Activated T-cell treated with anti-CD3 and anti-CD28 coated beads for 4 hours (primary cell): ENCODE measurements around the gene DSCAM.

ENCODE experiments used
- DNase-seq: peaks from one replicate; pipeline ENCODE4 v3.0.0-alpha.2; 2020

The DSCAM gene

DNA sequence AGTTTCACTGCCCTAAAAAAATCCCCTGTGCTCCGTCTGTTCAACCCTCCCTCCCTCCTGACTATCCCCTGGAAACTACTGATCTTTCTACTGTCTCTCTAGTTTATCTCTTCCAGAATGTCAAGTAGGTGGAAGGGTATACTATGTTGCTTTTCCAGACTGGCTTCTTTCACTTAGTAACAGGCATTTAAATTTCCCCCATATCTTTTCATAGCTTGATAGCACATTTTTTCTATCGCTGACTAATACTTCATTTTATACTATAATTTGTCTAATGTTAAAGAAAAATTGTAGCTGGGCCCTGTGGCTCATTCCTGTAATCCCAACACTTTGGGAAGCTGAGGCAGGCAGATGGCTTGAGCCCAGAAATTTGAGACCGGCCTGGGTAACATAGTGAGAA, 142.8 kb downstream of the DSCAM start:
- DNase-seq, result no peak

DNA sequence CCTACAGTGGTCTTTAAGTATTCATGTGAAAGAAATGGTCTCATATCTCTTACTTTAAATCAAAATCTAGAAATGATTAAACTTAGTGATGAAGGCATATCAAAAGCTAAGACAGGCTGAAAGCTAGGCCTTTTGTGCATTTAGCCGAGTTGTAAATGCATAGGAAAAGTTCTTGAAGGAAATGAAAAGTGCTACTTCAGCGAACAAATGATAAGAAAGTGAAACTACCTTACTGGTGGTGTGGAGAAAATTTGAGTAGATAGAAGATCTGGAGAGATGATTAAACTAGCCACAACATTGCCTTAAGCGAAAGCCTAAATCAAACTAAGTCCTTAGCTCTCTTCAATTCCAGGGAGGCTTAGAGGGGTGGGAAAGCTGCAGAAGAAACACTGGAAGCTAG, 147.6 kb downstream of the DSCAM start:
- DNase-seq, result no peak

DNA sequence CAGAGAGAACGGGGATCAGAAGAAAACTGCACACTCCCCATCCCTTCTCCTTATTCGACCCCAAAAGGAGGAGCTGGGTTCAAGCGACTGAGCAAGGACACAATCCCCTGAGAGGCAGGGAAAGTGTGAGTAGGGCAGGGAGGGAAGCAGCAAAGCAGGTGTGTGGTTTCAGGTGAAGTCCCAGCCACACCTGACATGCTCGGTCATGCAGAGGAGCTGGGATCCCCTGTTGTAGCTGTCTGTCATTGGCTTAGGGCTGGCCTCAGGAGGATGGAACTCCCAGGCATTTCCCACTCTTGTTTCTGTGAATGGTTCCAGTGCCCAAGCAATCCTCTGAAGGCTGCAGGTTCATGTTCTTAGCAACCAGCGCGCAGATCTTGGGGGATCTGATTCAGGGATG, 150.7 kb downstream of the DSCAM start:
- no peak for DNase-seq

DNA sequence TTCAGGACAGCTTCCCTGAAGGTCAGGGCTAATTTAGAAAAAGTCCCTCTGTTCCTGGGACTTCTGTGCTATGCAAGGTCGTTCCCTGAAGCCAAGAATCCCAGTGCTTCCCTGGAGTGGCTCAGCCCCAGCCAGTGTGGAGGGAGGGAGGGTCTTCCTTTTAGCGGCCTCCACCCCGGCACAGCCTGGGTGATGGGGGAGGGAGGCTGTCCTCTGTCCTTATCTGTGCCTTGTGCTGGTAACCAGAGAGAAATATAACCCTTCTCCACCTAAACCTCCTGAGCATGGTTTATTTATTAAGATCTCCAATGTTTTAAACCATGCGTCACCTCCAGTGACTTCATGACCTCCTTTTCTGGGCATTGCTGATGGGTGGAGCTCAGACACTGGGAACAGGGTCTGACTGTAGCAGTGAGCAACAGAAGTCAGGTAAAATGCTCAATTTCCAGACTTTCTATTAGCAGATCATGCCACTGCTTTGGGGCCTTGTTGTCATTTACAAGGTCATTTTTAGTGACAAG, 157.1 kb downstream of the DSCAM start:
- no peak for DNase-seq

DNA sequence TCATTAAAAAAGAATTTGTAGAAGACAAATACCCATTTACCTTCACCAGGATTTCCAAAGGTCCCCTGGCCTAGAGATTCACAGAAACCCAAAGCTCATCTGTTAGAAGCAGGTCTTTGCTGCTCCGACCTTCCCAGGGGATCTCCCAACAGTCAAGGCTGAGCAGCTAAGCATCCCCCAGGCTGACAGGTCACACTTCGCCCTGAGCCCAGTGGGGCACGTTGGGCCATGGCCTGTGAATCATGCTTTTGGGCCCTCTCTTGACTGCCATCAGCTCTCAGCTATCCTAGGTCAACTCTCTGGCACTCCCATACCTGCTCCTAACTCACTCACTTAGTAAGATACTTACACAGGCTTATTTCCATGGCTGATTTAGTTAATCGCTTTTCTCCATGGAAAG, 157.7 kb downstream of the DSCAM start:
- no peak for DNase-seq

DNA sequence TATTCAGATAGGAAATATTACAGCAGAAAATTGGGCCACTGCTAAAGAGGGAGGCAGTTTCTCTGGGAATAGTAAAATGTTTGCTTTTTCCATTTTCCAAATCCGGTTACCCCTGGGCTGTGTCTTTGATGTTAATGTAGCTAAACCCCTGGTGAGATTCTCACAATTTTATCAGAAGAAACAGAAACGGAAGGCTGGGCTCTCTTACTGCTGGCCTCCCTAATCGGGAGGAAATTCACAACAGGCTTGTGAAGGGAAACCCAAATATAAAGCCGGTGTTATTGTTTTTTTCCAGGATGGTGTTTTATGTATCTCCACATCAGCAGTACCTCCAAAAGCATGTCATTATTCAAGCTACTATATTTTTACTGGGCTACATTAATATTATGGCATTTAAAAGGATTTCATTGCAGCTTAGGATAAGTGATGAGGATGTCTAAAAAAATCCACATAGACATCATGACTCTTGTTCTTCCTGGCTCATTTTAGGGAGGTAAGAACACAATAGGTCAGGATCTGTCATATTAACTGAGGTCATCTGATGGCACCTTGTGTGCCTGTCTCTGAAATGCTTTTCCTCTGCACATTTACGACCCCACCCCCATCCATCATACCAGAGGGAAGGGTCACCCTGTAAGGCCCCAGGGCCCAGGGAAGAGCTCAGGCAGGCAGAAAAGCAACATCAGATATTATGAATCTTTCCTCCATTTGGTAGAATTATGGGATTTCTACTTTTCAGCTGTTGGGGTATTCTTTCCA, 158.7 kb downstream of the DSCAM start:
- no peak for DNase-seq

DNA sequence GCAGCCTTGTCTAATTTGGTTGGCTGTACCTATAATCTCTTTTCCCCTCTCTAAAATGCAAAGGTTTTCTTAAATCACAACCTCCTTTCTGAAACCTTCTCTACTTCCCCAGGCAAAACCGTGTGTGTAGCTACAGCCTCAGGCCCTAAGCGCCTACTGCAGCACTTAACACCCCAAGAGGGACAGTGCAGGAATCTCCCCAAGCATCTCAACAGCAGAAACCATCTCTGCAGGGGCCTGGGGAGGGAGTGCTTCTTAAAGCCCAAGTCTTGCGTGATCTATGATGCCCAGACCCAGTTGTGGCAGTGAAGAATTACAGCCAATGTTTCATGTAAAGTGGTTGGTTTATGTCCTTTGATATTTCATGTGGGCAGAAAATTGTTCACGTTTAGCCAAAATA, 159.3 kb downstream of the DSCAM start:
- DNase-seq, result no peak

DNA sequence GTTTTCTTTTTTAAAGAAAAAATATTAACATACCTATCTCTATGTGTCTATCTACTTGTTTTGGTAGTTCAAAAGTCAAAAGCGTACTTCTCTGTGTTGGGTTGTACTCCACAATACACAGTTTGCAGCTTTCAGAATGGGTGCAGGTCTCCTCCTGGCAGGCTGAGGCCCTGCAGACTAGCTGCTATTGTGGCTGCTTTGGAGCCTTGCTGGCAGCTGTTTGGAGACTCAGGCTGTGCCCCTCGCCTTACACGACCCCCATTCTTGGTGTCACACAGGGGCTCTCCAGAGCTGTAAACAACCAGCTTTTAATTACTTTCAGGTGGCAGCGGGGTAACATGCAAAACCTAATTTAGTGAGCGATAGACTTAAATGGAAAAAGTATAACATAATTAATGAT, 160.4 kb downstream of the DSCAM start:
- DNase-seq, result no peak

DNA sequence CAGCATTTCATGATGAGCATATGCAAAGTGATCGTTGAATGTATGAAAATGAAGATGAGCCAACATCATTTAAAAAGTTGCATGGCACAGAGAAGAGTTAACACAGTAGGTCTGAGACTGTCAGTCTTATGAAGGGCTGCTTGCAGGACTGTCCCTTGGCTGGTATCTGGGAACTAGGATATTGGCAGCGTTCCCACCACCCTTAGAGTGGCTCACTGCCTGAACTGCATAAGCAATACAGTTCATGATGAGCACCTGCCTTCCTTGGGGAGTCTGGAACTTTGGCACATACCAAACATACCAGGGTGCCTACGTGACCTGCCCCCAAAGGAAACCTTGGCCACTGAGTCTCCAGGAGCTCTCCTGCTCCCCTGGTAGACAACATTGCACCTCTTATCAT, 161.8 kb downstream of the DSCAM start:
- DNase-seq, result no peak

DNA sequence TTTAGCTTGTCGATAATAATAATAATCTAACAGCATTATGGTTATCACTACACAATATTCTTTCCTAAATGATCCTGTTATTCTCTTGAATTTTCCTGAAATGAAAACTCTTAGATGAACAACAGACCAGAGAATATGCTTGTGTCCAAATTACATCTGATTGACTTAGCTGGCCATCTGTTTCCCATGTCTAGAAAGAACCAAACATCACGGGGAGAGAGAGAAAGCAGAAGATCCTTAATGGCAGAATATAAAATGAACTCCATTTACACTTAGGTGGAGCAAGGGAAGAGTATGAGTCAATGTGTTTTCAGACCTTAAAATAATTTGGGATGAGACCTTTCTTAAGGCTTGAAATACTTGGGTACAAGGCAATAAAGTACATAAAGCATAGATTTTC, 162.2 kb downstream of the DSCAM start:
- no peak for DNase-seq

DNA sequence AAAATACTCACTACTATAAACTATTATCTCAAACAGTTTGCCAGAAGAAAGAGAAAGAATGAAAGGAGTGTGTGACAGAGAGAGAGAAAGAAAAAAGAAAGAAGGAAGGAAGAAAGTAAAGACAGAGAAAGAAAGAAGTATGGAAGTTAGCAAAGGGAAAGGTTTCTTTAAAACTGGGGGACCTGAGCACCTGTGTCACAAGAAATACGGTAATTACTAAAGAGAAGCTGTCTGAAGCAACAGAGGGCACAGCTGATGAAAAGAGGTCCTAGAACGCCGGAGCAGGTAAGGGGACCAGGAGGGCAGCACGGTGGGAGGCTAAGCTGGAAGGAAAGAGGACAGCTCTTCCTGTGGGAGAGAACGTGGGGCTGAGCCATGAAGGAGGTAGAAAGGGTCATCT, 163.6 kb downstream of the DSCAM start:
- no peak for DNase-seq

DNA sequence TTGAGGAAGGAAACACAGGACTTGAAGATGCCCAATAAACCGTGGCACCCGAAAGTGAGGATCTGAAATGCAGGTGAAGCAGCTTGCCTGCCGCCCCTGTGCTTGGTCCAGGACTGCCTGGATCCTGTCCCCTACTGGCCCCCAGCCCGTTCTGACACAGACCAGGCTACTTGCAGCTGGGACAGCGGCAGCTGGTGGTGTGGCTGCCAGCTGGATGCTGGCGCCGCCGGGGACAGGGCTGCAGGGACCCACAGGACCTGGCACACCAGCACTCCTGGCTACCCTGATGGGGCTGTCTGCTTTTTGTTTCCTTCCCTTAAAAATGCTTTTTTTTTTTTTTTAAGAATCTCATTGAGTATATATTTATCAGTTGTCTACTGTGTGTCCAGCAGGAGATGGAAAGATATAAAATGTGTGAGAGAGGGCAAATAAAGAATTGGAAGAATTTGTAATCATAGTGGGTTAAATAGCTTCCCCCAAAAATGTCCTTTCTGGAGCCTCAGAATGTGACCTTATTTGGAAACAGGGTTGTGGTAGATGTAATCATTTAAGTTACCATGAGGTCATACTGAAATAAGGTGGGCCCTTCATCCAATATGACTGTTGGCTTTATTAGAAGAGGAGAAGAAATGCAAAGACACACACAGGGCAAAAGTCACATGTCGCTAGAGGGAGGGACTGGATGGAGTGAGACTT, 165.6 kb downstream of the DSCAM start:
- no peak for DNase-seq

DNA sequence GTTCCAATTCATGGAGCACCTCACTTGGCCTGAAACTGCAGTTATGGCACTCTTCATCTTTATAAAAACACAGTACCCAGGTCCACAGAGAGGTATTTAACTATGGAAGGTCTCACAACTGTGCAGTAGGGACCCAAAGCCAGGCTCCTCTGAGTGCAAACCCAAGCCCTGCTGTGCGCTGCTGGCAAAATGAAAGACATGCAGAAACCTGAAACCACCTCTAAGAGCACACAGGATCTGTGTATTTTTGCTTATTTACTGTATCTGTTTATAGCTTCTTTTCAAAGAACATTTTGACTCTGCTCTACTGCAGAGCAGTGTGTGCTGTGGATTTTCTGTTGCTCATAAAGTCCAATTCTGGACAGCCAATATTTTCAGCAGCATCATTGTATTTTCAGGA, 166.6 kb downstream of the DSCAM start:
- no peak for DNase-seq

DNA sequence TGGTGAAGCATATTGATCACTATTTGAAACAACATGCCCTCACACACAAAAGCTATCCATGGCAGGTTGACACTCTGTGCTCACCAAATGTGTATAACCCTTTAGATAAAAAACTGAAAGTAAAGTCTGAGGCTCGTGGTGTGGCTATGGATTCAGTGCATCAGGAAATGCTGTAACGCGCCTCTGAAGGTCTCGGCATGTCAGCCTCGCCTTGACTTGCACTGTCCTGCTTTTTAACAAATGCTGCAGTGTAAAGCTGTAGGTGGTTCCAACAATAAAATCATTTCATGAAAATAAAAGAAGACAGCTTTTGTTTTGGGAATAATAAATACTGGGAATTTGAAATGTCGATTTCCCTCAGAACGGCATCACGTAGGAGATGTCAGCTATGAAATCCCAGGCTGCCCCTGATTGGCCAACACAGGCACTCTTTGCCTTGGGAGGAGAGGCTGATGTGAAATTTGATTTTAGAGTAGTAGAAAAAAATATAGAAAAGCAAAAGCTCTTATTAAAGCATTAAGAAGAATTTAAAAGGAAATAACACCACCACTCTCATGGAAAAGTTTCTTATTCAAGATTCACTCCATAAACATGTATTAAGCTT, 168.2 kb downstream of the DSCAM start:
- DNase-seq, result no peak

DNA sequence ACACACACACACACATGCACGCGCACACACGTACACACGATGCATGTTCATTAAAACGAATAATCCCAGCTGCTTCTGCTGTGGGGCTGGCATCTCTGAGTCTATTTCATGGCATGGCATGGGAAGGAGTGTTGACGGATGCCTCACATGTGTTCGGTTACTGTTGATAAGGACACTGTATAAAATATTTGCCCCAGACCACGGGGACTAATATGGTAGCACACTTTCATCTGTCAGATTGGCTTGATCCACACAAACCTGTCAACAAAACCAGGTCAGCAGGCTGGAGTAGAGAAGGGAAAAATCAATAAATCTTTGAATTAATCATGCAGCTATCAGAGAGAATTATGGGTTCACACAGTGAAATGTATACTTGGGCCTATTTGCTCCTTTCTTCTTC, 171.9 kb downstream of the DSCAM start:
- no peak for DNase-seq

DNA sequence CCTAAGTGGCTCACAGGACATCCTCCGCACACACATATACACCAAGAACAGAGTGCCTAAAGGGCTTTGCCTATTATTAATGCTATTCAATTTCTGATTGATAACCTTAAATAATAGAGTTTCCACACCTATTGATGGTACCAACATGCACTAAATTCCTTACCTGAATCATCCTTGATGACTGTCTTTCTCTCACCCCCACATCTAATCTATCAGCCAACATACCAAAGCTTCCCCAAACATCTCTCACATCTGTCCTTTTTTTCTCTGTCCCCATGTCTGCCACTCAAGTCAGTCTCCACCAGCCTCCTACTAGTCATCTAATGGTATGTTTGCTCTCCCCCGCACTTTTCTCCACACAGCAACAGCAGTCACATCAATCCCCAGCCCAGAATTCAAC, 174.4 kb downstream of the DSCAM start:
- DNase-seq, result no peak

DNA sequence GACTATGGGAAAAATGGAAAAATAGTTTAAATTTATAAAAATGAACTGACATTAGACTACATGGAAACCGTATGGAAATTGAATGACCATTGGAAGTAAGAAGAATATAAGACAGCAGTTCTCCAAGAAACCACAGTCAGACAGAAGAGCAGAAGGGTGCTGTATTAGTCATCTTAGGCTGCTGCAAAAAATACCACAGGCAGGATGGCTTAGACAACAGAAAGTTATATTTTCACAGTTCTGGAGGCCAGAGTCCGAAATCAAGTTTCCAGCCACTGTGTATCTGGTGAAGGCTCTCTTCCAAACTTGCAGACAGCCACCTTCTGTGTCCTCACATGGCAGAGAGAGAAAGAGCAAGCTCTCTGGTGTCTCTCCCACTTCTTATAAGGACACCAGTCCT, 175.2 kb downstream of the DSCAM start:
- DNase-seq, result no peak

DNA sequence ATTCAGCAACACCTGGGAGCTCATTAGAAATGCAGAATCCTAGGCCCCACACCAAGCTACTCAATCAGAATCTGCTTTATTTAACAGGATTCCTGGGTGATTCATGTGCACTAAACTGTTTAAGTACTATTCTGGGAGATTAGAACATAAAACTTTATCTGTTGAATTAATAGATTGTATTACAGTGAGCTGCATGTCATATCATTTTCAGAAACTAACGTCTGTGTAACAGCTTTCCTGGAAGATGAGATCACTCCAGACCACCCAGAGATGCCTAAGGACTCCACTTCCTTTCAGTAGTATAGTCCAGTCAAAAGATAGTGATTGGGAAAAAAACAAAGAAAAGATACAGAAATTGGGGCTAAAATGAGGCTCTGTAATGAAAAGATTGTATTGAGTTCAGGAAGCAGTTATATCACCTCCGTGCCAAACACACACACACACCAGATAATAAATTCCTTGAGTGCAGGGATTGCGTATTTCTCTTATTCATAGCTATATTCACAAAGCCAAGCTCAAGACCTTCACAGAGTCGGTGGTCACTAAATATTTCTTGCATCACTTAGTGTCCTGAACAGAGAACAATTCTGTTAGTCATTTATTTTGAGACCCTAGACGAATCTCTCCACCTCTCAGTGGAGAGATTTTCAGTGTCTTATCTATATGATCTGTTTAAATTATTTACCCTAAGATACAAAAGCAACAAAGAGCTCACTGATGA, 178.2 kb downstream of the DSCAM start:
- DNase-seq, result no peak

DNA sequence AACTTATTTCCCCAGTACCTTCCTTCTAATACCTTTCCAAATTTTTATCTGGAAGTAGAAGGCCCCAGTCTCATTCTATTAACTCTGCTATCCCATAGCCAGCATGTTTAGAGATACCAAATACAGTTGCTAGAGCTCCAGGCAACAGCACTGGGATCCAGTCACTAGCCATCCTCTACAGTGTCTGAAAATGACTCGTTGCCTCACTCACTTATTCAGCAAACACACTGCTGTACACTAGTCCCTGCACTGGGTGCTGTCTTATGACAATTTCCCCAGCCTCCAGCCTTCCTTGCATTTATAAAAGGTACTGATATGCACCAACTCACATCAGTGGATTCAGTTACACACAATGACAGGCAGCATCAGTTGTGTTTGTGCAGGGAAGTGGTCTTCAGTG, 179.0 kb downstream of the DSCAM start:
- DNase-seq, result no peak

DNA sequence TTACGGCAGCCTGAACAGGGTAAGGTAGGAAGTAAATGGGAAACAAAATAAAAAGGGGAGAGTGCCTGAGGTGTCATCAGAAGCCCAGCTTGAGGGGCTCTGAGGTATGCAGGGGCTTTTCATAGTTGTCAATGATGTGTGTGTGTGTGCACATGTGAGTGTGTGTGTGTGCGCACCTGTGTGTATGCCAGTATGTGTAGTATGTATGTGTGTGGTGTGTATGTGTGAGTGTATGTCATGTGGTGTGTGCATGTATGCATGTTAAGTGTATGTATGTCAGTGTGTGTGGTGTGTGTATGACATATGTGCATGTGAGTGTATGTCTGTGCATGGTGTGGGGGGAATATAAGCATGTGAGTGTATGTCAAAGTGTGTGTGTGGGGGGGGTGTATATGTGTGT, 184.1 kb downstream of the DSCAM start:
- DNase-seq, result no peak

DNA sequence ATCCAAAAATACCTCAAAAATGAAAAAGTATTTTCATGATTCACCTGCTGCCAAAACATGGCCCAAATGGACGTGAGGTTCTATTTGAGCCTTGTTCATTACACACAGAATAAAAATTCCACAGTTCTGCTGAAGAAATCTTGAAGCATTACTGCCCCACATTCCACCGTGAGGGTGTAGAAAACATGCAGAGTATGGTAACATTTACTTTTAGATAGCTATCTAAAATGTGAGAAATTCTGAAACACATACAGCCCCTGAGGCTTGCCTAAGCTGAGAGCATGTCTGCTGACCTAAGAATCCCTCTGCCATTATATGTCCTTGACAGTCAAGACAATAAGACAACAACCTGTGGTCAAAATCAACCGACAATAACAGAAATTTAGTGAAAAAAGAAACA, 186.5 kb downstream of the DSCAM start:
- no peak for DNase-seq

DNA sequence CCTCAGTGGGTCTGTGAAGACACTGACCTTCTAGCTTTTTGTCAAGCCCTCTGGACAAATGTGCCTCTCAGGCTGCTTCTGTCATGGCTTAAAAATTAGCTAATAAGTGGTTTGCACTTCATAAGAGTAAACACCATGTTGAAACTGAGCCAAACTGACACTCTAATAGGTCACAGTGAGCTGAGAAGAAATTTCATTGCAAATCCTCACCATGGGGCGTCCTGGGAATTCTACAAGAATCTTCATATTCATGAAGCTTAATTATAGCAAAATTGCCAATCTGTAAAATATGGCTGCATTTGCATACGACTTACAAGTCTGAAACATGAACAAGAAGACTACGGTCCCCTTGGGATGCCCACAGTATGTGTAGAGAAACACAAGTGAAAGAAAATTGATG, 188.6 kb downstream of the DSCAM start:
- no peak for DNase-seq

DNA sequence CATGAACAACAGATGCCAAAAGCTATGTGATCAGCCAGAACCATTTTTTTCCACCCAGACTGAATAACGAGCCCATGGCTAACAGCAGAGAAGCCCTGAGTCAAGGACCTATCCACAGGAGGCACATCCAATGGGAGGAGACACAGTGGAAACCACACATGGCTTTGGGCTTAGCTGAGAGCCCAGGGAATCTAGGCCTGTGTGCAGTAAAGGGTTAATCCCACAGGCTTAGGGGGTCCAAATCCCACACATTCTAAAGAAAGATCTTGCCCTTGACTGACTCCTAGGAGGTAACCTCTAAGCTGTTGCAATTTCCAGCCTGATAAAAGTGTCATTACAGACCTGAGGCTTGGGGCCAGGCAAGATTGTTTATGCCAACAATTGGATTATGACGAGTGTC, 194.5 kb downstream of the DSCAM start:
- DNase-seq, result no peak

DNA sequence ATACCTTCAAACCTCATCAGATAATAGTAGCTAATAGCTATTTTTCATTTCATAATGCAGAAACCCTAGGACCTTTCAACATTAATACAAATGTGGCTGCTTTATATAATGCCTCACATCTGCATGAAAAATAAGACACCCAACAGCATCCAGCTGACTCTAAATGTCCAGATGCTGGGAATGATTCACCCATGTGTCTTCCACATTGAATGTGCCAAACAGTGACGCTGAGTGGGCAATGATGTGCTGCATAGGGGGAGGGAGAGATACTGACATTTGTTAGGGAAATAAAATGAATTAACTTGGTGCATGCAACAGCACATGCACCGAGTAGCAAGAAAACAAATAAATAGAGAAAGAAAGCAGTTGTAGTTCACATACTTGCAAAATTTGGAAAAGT, 199.3 kb downstream of the DSCAM start:
- DNase-seq, result no peak
